Transverse colon (tissue), 4 donors: ENCODE results near the gene PRDM5. TPM values are rescaled to one million over a fixed set of nuclear protein-coding genes. Genes with fewer than 3 reads are reported as not detected.

Source experiments
- DNase-seq: peaks from one replicate; pipeline ENCODE4 v3.0.0-alpha.2; 2019
- H3K27ac ChIP-seq, 4 donors: fragments of 200-600 bp; sonication (generic); 2 replicates each; pipeline ENCODE4 v1.5.1; 2016 to 2018; ENCODE audit warnings: inconsistent platforms in 4 of 4
- H3K27me3 ChIP-seq: fragments of 200-600 bp; sonication (generic); 2 replicates; pipeline ENCODE4 v1.5.1; 2017; ENCODE audit warnings: inconsistent platforms
- H3K36me3 ChIP-seq, 4 donors: fragments of 200-600 bp; sonication (generic); 2 replicates each; pipeline ENCODE4 v1.5.1; 2017 to 2019; ENCODE audit warnings: inconsistent platforms in 4 of 4
- H3K4me1 ChIP-seq, 4 donors: fragments of 200-600 bp; sonication (generic); 2 replicates each; pipeline ENCODE4 v1.5.1; 2017 to 2020; ENCODE audit warnings: inconsistent platforms in 4 of 4
- H3K4me3 ChIP-seq, 4 donors: fragments of 200-600 bp; sonication (generic); 1 replicate in 1 of 4; 2 replicates in 3 of 4; pipeline versions ENCODE4 v1.5.1 to v1.6.1; 2017 to 2019; ENCODE audit warnings: inconsistent platforms in 4 of 4
- H3K9me3 ChIP-seq, 2 donors: fragments of 200-600 bp; sonication (generic); 2 replicates each; pipeline ENCODE4 v1.5.1; 2017 to 2019; ENCODE audit warnings: inconsistent platforms in 2 of 2
- EP300 ChIP-seq: sonication (generic); formaldehyde crosslinking; IDR thresholded peaks from one replicate; pipeline ENCODE4 v1.6.1; 2017; ENCODE audit warnings: antibody characterized with exemption, low read depth
- POLR2A ChIP-seq: fragments of 450-650 bp; IDR thresholded peaks from one replicate; pipeline ENCODE4 v1.6.1; 2016; ENCODE audit warnings: antibody characterized with exemption, mild to moderate bottlenecking, moderate library complexity
- POLR2AphosphoS5 ChIP-seq, 3 donors: sonication (generic); formaldehyde crosslinking; IDR thresholded peaks; one replicate each; pipeline ENCODE4 v1.6.1; 2016; ENCODE audit warnings: antibody characterized with exemption in 3 of 3
- WGBS, 2 donors: methylation state at CpG; one replicate each; pipeline ENCODE4 v1.1.5; 2018; ENCODE audit warnings: low coverage in 1 of 2; 5-methylcytosine and 5-hydroxymethylcytosine counted together
- in situ Hi-C, 4 donors: fragments of 200-750 bp; cut with MboI; loops; one replicate each; pipeline versions ENCODE4 v1.15.0 to v1.15.1; 2017; ENCODE audit warnings: low sequenced_read_pairs in 3 of 4, low pct_ligation_motif_present in 1 of 4, low pct_unique_long_range_greater_than_20kb in 1 of 4
- intact Hi-C: fragments of 100-400 bp; cut with DNase I; formaldehyde crosslinking; loops from one replicate; pipeline ENCODE4 v1.15.1; 2023; ENCODE audit warnings: low total_unique reads
- total RNA-seq, 4 donors: library from RNA; depleted of rRNA; stranded (reverse); fragments of >200 nt; gene quantifications; one replicate each; pipeline ENCODE4 v1.1.0, GENCODE V29; 2016
- TF ChIP-seq, protein P1 (sequence below), 5 experiments: fragments of 200-600 bp in 3 of 5; fragments of 450-650 bp in 2 of 5; sonication (generic) in 3 of 5; IDR thresholded peaks; 1 replicate in 2 of 5; 2 replicates in 3 of 5; pipeline ENCODE4 v1.5.1; 2016 to 2017; ENCODE audit warnings: antibody characterized with exemption in 5 of 5, inconsistent platforms in 3 of 5, mild to moderate bottlenecking in 2 of 5, moderate library complexity in 1 of 5

PRDM5 gene
- total RNA-seq, 4 donors from 2014 or later, result 3.8 to 7.9 (median 6.9) TPM

DNA sequence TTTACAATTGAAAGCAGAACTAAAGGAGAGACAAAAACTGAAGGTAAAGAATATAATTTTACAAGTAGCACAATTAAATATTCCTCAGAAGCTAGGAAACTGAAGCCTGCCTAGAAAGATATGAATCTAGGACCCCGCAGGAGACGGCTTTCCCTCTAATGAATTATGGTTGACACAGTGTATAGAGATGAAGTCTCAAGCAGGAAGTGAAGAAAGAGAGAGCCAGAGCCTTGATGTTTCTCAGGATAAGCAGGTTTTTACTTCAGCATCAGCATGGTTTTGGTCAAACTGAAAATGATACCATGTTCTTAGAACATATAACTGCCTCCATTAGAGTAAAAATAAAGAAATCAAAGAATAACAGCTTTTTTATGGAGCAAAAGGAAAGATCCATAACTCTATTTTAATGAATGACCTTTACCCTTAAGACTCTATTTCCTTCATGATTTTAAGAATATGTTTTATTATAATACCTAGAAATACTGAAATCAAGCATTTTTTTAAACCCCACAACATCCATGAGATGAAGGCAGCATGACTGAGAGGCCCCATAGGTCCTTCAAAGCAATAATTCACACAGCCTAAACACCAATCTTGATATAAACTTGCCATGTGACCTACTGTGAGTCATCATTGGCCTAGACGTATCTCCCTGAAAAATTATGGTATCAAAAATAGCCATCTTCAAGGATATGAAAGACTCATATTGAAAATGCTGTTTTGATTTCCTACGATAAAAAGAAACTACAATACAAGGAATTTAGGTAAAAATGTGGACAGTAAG lies 193.4 kb downstream of the PRDM5 start:
- Histone ChIP-seq H3K27me3 (no peaks in the 10 kb centered on the region), H3K36me3 (no peaks in the 10 kb centered on the region), H3K27ac (no peak overlapping the region), H3K4me1 (peaks cover 0 to 3% (median 0%) of the 10 kb centered on the region in 4 donors), H3K9me3 (no peaks in the 10 kb centered on the region), H3K4me3 (no peak overlapping the region)
- intact Hi-C loops, result no loop called here
- in situ Hi-C loops, result no loop called here
- 86 to 91% methylated on average over 4 of the region's 4 CpGs for WGBS, 2 donors
- TF ChIP-seq POLR2AphosphoS5 (IDR thresholded peaks at IDR 0.05) (no peak), POLR2A (no peak), EP300 (no peak)
- TF ChIP-seq, protein P1, sequence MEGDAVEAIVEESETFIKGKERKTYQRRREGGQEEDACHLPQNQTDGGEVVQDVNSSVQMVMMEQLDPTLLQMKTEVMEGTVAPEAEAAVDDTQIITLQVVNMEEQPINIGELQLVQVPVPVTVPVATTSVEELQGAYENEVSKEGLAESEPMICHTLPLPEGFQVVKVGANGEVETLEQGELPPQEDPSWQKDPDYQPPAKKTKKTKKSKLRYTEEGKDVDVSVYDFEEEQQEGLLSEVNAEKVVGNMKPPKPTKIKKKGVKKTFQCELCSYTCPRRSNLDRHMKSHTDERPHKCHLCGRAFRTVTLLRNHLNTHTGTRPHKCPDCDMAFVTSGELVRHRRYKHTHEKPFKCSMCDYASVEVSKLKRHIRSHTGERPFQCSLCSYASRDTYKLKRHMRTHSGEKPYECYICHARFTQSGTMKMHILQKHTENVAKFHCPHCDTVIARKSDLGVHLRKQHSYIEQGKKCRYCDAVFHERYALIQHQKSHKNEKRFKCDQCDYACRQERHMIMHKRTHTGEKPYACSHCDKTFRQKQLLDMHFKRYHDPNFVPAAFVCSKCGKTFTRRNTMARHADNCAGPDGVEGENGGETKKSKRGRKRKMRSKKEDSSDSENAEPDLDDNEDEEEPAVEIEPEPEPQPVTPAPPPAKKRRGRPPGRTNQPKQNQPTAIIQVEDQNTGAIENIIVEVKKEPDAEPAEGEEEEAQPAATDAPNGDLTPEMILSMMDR (IDR thresholded peaks at IDR 0.05), result no peak
- no peak for DNase-seq

DNA sequence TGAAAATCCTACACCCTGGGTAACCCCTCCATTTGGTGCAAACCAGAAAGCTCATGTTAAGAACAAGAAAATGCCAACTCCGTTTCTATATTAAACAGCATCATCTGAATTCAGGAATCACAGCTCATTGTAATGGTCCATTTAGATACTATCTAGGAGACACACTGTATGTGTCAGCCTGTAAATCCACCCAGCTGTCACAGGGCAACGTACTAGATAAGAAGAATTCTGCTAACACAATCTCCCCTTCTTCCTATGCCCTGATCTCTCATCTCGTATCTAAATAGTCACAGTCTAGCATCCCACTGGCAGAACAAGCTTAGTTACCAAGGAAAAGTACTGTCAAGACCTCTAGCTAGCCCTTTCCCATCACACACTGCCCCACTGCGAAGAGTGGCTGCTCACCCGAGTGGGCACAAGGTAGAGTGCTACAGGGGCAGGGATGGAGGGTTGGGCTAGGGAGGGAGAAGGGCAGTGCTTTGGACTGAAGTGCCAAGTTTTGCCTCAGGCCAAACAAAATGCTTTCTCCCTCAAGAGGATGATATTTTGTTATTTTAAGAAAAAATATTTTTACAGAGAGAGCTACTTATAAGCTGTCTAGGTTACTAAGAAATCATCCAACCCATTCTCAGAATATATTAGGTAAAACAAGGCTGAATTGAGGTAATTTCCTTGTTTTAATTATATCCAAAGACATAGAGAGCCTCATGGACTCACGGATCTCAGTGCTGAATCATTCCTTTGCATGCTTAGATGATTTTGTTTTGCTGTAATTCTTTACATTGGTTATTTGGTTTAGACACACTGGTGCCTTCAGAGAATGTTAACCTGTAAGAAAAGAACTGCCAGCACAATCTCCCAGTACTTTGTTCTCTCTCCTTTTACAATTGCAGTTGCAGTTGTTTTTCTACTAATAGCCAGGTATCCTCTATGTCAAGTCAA lies 196.6 kb downstream of the PRDM5 start:
- Histone ChIP-seq H3K36me3 (no peaks in the 10 kb centered on the region), H3K4me1 (no peaks in the 10 kb centered on the region), H3K9me3 (no peaks in the 10 kb centered on the region), H3K27ac (no peak overlapping the region), H3K4me3 (no peak overlapping the region), H3K27me3 (no peaks in the 10 kb centered on the region)
- no peak for TF ChIP-seq EP300
- TF ChIP-seq POLR2A, result no peak
- TF ChIP-seq, protein P1 (IDR thresholded peaks at IDR 0.05), result no peak
- no peak for TF ChIP-seq POLR2AphosphoS5 (IDR thresholded peaks at IDR 0.05)
- in situ Hi-C loops (no loop called here), intact Hi-C loops (no loop called here)
- no peak for DNase-seq
- WGBS, 2 donors, result 76 to 80% methylated on average over 5 to 6 of the region's 6 CpGs

DNA sequence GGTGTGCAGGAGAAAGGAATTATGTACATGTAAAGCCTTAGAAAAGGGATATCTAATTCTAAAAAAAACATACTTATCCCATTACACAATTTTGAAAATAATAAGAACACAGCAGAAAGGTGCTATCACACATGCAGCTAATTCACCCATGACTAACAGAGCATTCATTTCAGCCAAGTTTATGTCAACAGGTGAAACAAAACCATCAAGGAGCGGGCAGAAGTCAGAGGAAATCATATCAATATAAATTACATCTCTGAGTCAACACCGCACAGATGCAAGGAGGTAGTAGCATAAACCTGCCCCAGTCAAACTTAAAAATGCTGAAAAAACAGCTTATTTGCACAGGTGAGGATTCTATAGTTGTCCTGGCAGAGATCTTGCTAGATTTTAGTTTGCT lies 197.9 kb downstream of the PRDM5 start:
- no peaks in the 10 kb centered on the region for H3K9me3 ChIP-seq
- 36 to 64% methylated on average over 2 of the region's 2 CpGs for WGBS, 2 donors
- no peaks in the 10 kb centered on the region for H3K36me3 ChIP-seq
- TF ChIP-seq EP300 (no peak), POLR2AphosphoS5 (IDR thresholded peaks at IDR 0.05) (no peak), POLR2A (no peak)
- TF ChIP-seq, protein P1 (IDR thresholded peaks at IDR 0.05), result no peak
- no peak for DNase-seq
- no peak overlapping the region for H3K4me3 ChIP-seq
- H3K27me3 ChIP-seq, result no peaks in the 10 kb centered on the region
- no peak overlapping the region for H3K27ac ChIP-seq
- H3K4me1 ChIP-seq, result no peaks in the 10 kb centered on the region
- in situ Hi-C loops, result loop anchor here in 2 of 4 donors (25.0 kb wide), 1 partner anchor 363 kb away; no protein-coding TSS in a partner anchor
- intact Hi-C loops, result no loop called here

DNA sequence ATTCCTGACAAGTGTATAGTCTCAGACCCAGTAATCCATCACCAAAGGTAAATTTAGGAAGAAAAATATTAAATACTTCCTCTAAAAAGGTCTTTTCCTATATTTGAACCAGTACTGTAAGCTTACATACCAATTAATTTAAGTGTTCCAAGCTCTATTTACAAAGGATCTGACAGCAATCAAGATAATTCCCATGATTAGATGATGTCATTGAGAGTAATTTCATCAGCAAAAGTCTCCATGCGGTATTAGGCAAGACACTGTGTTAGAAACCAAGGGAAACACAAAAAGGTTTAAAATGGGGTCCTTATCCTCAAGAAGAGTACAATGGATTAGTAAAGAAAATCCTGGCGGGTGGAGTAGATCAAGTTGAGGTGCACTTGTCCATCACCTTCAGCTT lies 198.5 kb downstream of the PRDM5 start:
- Histone ChIP-seq H3K27me3 (no peaks in the 10 kb centered on the region), H3K4me1 (peaks cover 0 to 3% (median 0%) of the 10 kb centered on the region in 4 donors), H3K9me3 (no peaks in the 10 kb centered on the region), H3K36me3 (no peaks in the 10 kb centered on the region), H3K27ac (no peak overlapping the region), H3K4me3 (no peak overlapping the region)
- intact Hi-C loops, result no loop called here
- TF ChIP-seq POLR2AphosphoS5 (IDR thresholded peaks at IDR 0.05) (no peak), POLR2A (no peak), EP300 (no peak)
- TF ChIP-seq, protein P1 (IDR thresholded peaks at IDR 0.05), result no peak
- in situ Hi-C loops, result loop anchor here in 2 of 4 donors (25.0 kb wide), 1 partner anchor 363 kb away; no protein-coding TSS in a partner anchor
- DNase-seq, result no peak
- WGBS, 2 donors, result 85 to 91% methylated on average over 2 of the region's 2 CpGs
